GM04504 (cell line): ENCODE measurements around the gene SNRPD2.
"Not testable (repeated sequence)": the region's sequence is repeated elsewhere in the genome, so short reads cannot be mapped to it uniquely, and the experiment has no call there.

Experiments used
- DNase-seq: peaks from one replicate; pipeline ENCODE4 v3.0.0-alpha.2; 2012; ENCODE audit warnings: low read depth

Gene SNRPD2

DNA sequence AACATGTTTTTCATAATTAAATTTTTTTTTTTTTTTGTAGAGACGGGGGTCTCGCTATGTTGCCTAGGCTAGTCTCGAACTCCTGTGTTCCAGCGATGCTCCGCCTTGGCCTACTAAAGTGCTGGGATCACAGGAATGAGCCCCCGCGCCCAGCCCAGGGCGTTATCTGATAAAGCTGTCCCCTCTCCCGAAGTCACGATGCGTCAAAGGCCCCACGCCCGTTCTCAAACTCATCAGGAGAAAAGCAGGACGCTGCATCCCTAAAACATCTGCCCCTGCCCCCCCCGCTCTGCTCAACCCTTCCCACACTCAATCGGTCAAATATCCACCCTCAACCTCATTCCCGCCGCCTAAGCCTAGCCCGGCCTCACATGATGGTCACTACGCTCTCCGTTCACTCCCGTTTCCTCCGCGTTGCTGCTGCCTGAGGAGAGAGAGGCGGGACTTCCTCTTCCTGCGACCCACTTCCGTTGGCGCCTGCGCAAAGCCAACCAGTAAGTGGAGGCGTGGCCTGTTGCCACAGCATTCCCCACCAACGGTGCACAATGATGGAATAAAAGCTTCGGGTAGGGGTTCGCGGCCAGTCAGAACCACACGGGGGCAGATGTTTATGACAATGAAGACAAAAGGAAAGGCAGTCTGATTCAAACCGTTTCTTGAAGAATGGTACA is at the start of gene SNRPD2:
SNRPD2 (minus strand) TSS at position 438 of the 671 bp plus-strand sequence; CDS start at position 373, 65 bp downstream.
- DNase-seq: peak; percentile 91

DNA sequence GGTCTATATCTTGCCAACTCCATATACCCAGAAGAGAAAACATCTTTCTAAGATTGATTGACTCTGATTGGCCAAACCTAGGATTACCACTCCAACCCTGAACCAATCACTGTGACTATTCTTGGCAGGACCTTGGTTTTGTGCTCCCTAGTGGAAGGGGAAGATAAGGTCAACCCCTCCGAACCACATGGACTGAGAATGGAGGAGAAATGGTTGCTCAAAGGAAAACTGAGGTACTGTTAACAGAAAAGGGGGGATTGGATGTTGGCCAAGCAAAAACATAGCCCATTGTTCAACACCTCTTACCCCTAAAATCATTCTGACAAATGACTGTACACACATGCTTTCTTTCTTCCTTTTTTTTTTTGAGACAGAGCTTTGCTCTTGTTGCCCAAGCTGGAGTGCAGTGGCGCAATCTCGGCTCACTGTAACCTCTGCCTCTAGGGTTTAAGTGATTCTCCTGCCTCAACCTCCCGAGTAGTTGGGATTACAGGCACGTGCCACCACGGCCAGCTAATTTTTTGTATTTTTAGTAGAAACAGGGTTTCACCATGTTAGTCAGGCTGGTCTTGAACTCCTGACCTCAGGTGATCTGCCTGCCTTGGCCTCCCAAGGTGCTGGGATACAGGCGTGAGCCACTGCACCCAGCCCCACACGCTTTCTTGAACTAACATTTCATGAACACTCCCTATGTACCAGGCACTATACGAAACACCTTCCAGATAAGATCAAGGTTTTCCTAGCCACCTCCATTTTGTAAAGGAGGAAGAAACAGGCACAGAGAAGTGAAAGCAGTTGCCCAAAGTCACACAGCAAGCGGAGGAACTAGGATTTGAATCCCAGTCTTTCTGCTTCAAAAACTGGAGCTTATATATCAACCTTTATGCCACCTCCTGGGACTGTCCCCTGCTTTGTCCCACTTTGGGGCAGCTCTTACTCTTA is 48.0 kb upstream of the SNRPD2 start:
- DNase-seq: no peak

DNA sequence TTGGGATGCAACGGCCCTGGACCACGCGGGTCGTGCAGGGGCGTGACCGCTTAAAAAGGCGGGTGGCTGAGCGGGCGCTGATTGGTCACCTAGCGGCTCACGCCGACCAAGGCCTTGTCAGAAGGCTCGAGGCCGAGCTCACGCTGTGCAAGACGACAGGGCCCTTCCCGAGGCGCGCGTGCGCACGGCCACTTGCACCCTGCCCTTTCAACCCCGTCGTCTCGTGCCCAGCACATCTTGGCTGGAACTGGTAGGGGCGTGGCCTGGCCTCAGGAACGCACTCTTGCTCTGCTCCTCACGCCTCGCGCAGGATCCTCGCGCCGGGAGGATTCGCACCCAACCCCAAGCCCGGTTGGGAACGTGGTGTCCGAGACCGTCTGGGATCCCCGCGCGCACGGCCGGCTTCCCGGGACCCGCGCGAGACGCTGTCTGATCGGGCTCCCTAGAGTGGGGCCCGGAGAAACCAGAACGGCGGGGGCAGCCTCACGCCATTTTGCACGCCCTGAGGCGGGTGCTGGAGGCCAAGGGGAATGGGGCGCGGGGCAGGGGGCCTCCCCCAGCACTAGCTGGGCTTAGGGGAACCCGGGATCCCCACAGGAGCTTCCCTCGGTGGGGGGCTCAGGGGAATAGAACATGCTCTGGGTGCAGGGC is 41.5 kb upstream of the SNRPD2 start, which contains the start of gene MEIOSIN:
MEIOSIN (plus strand) TSS at position 280 of the 651 bp plus-strand sequence. CDS start 1,938 bp downstream, outside the sequence.
- no peak for DNase-seq

DNA sequence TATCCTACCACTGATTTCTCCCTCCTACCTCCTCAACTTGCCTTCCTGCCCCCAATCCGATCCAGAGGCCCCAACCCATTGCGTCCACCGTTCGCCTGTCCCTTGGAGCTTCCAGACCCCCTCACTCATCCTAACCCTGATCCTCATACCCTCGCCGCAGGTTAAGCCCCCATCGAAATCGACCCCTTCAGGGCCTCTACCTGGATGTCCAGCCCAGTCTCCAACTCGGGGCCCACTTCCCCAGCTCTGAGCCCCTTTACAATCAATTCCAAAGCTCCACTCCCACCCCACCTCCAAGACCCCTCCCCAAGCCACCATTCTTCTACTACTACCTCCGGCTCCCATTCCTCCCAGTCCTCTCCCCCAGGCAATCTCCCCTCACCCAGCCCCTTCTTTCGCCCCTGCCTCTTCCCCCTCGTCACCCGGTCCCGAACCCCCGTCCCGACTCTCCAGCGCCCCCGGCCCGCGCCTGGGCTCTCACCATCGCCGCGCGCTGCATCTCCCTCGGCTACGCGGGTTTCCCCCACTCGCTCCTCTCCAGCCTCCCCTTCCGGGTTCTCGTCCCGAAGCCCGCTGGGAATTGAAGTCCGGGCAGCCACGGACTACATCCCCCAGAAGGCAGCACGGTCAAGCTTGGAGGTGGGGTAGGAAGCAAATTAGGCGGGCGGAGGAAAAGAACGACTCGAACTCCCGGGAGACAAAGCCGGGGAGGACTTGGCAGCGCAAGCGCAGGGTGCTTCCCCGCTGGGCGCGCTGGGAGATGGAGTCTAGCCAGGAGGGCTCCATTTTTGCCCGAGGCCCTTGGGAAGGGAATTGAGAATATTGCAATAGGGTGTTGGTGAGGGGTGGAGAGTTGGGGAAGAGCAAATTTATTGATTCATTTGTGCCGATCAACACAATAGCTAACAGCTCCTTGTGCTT is 38.9 kb upstream of the SNRPD2 start, which contains the start of gene FBXO46:
FBXO46 (minus strand) TSS at position 529 of the 921 bp plus-strand sequence. CDS start 17,401 bp downstream, outside the sequence.
- DNase-seq: peak; percentile 96

DNA sequence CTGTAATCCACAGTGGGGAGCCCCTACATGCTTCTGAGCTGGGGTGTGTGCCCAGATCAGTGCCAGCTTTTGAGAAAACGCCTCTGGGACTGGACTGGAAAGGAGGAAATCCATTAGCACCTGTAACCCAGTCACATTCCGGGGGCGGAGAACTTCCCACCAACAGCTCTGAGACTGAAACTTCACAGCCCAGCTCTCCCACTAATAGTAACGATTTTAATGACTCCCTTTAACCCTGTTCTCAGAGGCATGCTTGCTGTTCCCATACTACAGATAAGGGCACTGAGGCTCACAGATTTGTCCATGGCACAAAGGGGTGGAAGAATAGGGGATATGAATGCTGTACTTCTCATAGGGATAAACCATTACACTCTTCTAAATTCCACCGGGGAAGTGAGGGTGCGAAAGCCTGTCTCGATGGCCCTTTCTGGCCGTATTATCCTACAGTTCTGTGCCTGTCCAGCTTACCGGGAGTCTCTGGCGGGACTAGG is 38.1 kb upstream of the SNRPD2 start:
- no peak for DNase-seq

DNA sequence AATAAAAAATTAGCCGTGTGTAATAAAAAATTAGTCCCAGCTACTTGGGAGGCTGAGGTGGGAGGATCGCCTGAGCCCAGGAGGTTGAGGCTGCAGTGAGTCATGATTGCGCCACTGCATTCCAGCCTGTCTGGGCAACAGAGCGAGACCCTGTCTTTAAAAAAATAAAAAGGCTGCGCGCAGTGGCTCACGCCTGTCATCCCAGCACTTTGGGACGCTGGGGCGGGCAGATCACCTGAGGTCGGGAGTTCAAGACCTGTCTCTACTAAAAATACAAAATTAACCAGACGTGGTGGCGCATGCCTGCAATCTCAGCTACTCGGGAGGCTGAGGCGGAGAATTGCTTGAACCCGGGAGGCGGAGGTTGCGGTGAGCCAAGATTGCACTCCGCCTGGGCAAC is 36.9 kb upstream of the SNRPD2 start:
- DNase-seq: not testable (repeated sequence)

DNA sequence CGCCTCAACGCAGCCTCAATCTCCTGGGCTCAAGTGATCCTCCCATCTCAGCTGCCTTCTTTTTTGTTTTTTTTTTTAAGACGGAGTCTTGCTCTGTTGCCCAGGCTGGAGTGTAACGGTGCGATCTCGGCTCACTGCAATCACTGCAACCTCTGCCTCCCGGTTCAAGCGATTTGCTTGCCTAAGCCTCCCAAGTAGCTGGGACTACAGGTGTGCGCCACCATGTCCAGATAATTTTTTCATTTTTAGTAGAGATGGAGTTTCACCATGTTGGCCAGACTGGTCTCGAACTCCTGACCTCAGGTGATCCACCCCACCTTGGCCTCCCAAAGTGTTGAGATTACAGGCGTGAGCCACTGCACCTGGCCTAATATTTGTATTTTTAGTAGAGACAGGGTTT is 28.3 kb upstream of the SNRPD2 start:
- DNase-seq: not testable (repeated sequence)

DNA sequence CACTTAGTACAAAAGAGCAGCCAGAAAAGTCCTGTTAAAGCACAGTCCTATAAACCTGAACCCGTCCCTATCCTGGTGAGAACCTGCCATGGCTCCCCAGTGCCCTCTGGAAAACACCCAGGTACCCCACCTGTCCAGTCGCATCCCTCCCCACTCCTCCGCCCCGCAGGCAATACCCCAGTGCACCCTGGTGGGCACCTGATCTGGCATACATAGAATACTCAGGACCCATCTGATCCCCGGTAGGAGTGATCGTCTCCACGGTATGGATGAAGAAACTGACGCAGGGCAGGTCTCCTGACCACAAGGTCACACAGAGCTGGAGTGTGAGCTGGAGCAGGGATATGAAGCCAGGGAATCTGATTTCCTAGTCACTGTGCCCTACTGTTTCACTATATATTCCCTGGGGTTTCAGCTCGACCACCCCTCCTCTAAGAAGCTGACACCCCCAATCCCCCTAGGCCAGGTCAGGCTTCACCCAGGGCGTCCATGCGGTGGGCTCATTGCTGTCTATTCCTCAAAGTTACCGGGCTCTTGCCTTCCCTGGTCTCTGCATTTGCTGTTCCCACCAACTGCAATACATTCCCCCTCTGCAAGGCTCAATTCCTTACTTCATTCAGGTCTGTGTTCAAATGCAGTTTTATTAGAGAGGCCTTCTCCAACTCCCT is 26.4 kb upstream of the SNRPD2 start:
- DNase-seq: no peak

DNA sequence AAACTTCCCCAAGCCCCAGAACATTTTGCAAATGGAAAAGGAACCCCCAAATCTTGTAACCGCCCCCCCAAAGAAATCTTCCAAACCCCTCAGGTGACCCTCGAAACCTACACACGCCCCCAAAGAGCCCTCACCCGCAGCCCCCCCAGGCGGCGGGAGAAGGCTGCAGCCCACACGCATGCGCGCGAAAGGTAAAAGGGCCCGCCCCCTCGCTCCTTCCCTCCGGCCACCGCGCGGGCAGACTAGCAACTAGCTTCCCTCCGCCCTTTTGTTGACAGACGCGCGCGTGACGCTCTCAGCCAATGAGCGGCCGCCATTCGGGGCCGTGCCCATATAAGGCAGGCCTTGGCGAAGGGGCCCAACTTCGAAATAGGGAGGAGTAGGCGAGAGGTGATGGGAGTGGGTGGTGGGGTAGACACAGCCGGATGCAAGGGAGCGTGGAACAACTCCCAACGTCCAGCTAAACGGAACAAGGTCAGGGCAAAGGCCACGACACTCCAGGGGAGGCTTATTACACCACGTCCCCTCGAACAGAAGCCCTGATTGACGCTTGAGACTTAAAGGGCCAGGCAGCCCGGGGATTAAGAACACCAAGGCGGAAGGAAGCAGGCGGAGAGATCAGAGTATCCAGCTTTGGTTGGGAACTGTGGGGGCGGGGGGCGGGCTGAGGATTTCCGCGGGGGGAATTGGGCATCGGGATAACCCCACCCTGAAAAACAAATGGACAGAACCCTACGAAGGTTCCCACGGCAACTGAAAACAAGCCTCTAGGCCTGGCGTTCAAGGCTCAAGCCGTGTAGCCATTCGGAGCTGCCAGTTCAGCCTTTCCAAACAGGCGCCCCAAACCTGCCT is 25.6 kb upstream of the SNRPD2 start:
- DNase-seq: peak; percentile 96

DNA sequence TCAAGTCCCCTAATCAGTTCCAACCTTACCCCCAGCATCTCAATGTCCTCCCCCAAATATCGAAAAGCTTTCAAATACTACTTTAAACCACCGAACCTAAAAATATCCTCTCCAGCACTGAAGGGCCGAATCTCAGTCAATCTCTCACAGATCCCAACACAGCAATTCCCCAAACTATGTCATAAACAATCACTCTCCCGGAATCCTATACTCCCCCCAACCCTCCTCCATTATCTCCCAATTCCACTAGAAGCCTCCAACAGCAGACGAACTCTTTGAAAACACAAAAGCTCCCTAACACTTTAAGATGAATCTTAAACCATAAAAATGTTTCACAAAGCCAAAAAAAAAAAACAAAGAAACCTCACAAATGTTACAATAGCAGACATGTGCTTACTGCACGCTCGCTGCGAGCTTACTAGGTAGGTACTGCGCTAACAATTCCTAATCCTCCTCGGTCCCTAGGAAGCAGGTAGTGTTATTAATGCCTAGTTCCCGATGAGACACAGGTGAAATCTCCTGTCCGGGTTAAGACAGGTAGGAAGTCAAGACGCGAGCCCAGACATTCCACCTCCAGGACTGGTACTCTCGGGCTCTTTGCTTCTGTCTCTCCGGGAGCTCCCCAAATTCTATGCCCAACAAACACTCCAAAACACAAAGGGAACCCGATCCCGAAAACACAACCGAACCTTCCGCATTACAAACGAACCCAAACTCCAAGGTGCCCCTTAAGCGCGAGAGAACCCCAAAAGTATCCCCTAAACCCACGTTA is 24.8 kb upstream of the SNRPD2 start:
- no peak for DNase-seq

DNA sequence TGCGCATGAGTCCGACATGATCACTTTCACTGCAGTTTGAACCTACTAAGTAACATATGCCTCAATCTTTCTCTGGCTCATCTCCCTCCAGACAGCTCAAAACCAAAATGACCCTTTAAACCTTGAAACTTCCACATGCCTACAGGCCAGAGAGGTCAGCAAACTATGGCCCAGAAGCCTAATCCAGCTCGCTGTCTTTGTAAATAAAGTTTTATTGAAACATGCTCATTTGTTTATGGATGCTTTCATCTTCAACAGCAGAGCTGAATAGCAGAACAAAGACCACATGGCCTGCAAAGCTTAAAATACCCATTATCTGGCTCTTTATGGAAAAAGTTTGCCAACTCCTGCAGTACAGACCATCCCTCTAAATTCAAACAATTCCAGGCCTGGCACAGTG is 23.4 kb upstream of the SNRPD2 start:
- DNase-seq: no peak

DNA sequence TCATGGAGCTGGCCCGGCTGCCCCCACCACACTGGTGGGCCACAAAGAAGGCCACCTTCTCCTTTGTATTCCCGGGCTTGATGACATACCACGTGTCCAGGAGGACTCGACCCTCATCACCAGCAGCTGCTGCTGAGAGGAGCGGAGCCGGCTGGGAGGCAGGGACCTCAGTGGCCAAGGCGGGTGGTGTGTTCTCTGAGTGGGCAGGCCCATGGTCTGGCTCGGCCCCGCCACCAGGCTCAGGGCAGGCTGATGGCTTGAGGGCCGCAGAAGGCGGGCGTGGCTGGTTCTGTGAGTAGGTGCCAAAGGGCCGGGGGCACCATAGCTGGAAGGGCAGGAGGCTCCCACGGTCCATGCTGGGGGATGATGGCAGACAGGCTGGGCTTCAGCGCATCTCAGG is 21.4 kb upstream of the SNRPD2 start:
- DNase-seq: no peak

DNA sequence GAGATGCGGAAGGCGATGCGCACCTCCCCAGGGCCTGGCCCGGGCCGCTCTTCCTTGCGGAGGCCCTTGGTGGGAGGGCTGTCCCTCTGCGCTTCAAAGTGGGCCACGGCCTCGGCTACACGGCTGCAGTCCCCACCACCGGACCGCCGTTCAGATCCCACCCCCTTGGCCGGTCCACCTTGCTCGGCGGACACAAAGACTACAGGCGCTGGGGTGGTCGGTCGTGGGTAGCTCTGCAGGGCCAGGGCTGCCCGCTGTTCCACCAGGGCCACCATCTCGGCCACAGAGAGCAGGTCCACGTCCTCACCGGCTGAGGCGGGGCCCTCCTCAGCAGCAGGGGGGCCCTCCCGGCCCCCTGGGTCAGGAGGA is 20.9 kb upstream of the SNRPD2 start:
- no peak for DNase-seq

DNA sequence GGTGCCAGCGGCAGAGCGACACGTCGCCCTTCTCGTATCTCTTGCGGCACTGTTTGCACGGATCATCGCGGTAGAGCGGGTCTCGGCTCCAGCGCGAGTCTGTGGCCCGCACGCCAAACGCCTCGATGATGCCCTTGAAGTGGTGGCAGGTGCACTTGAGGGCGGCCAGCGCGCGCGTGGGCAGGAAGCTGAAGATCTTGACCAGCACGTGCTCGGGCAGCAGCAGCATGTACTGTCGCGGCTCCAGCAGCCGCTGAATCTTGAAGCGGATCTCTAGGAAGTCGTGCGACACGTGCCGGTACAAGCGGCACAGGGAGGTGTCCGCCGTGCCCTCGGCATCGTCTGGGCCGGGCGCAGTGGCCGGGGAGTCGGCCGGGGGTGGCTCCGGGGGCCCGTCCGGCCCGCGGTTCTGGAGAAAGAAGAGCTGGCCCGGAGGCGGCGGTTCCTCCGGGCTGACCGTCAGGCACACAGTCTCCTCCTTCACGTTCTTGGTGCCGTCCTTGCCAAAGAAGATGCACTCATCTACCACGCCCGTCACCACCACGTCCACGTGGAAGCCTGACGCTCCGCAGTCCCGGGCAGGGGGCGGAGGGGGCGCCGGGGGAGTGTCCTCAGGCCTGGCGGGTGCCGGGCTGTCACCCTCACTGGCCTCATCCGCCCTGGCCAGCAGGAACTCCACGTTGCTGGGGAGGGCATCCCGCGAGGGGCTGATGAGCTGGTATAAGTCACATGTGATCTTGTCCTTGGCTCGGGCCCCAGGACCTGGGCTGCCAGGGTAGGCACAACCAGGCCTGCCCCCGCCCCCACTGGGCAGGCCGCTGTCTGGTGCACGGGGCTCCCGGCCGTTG is 20.3 kb upstream of the SNRPD2 start:
- no peak for DNase-seq

DNA sequence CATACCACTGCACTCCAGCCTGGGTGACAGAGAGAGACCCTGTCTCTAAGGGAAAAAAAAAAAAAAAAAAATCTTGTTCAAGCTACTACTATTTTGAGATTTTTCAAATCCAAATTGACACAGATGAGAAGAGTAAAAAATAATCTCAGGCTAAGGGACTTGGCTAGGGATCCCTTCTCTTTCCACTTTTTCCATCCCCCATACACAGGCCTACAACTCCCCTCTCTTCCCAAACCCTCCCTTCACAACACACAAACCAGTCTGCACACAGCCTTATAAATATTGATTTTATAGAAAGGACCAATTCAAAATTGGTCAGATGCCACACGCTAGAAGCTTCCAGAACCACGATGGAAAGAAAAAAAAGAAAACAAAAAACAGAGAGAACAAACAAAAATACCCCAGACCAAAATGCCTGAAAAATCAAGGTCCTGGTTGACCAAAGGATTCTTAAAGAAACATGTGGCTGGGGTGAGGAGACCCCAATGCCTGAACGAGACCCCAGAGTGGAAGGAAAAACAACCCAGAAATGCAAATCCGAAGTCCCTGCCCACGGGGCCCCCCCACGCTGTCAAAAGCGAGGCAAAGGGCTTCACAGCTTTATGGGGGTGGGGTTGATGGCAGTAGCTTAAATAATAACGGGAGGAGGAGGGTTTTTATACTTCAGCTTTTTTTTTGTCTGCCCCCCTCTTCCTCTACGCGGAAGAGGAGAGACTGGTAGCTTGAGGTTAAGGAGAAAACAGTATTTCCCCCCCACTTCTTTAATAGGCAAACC is 18.8 kb upstream of the SNRPD2 start:
- no peak for DNase-seq

DNA sequence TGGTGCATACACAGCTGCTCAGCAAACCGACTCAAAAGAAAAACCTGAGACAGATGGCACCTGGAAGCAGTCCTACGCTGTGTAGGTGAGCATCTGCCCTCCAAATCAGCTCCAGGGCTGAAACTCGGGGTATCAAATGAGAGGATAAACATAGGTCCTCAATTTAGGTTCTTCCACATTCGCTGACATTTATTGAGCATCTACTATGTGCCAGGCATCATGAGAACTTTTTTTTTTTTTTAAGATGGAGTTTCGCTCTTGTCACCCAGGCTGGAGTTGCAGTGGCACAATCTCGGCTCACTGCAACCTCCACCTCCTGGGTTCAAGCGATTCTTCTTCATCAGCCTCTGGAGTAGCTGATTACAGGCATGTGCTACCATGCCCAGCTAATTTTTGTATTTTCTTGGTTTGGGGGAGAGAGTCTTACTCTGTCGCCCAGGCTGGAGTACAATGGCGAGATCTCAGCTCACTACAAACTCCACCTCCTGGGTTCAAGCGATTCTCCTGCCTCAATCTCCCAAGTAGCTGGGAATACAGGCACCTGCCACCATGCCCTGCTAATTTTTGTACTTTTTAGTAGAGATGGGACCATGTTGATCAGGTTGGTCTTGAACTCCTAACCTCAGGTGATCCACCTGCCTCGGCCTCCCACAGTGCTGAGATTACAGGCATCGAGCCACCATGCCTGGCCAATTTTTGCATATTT is 14.1 kb upstream of the SNRPD2 start:
- no peak for DNase-seq

DNA sequence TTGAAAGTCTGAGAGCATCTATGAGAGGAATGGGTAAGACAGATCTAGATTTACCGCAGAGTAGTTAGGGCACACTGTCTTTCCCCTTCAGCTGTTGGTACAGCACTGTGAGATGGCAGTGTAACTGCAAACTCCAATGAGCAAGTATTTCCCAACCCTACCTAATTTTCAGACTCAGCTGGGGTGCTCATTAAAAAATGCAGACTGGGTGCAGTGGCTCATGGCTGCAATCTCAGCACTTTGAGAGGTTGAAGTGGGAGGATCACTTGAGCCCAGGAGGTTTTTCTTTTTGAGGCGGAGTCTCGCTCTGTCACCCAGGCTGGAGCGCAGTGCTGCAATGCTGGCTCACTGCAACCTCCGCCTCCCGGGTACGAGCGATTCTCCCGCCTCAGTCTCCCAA is 13.4 kb upstream of the SNRPD2 start:
- no peak for DNase-seq
